Effector memory CD4-positive, alpha-beta T cell (primary cell): ENCODE measurements around the gene CELSR1.

Experiments used
- DNase-seq, 3 donors: peaks; one replicate each; pipeline ENCODE4 v3.0.0-alpha.2; 2020
- H3K27ac ChIP-seq: 2 replicates; pipeline ENCODE4 v1.7.0; 2013; ENCODE audit warnings: mild to moderate bottlenecking, low read length, moderate library complexity; ENCODE audit not compliant: insufficient read depth, poor library complexity, severe bottlenecking
- H3K27me3 ChIP-seq: replicated peaks from 2 replicates; pipeline ENCODE4 v1.7.0; 2013; ENCODE audit warnings: mild to moderate bottlenecking, low read length; ENCODE audit not compliant: insufficient read depth, control insufficient read depth, poor library complexity, severe bottlenecking
- H3K36me3 ChIP-seq: 2 replicates; pipeline ENCODE4 v1.7.0; 2013; ENCODE audit warnings: mild to moderate bottlenecking, low read length, moderate library complexity; ENCODE audit not compliant: control insufficient read depth, insufficient read depth
- H3K4me1 ChIP-seq: 2 replicates; pipeline ENCODE4 v1.7.0; 2013; ENCODE audit warnings: low read length, mild to moderate bottlenecking; ENCODE audit not compliant: control insufficient read depth, insufficient read depth, poor library complexity, severe bottlenecking
- H3K4me3 ChIP-seq: 2 replicates; pipeline ENCODE4 v1.7.0; 2013; ENCODE audit warnings: low read length, low read depth, mild to moderate bottlenecking; ENCODE audit not compliant: insufficient read depth, poor library complexity, severe bottlenecking
- H3K9me3 ChIP-seq: 2 replicates; pipeline ENCODE4 v1.7.0; 2013; ENCODE audit warnings: mild to moderate bottlenecking, low read length, moderate library complexity; ENCODE audit not compliant: control insufficient read depth

CELSR1 gene

GRCh38 chr22:46500201-46500600, 37.2 kb downstream of the CELSR1 start:
- Histone ChIP-seq H3K4me3 (no peak overlapping the region), H3K36me3 (no peaks in the 10 kb centered on the region), H3K9me3 (no peaks in the 10 kb centered on the region), H3K27me3 (no peaks in the 10 kb centered on the region), H3K27ac (no peak overlapping the region), H3K4me1 (no peaks in the 10 kb centered on the region)
- DNase-seq, result no peak

- no peaks in the 10 kb centered on the region for H3K9me3 ChIP-seq
- no peak for DNase-seq
- no peak overlapping the region for H3K4me3 ChIP-seq
Measured at GRCh38 chr22:46499805-46500189, 37.6 kb downstream of the CELSR1 start.

GRCh38 chr22:46491946-46492345, 45.5 kb downstream of the CELSR1 start:
- Histone ChIP-seq H3K4me1 (no peaks in the 10 kb centered on the region), H3K36me3 (no peaks in the 10 kb centered on the region), H3K9me3 (no peaks in the 10 kb centered on the region), H3K27me3 (no peaks in the 10 kb centered on the region), H3K27ac (no peak overlapping the region), H3K4me3 (no peak overlapping the region)
- DNase-seq, result no peak

More at GRCh38 chr22:46499805-46500189, 37.6 kb downstream of the CELSR1 start:
- no peak overlapping the region for H3K27ac ChIP-seq
- H3K27me3 ChIP-seq, result no peaks in the 10 kb centered on the region
- no peaks in the 10 kb centered on the region for H3K4me1 ChIP-seq
- H3K36me3 ChIP-seq, result no peaks in the 10 kb centered on the region

GRCh38 chr22:46490538-46490937, 46.9 kb downstream of the CELSR1 start:
- Histone ChIP-seq H3K27me3 (no peaks in the 10 kb centered on the region), H3K36me3 (no peaks in the 10 kb centered on the region), H3K4me1 (no peaks in the 10 kb centered on the region), H3K4me3 (no peak overlapping the region), H3K27ac (no peak overlapping the region), H3K9me3 (no peaks in the 10 kb centered on the region)
- DNase-seq, result no peak

GRCh38 chr22:46486996-46487717, 50.3 kb downstream of the CELSR1 start:
- Histone ChIP-seq H3K9me3 (no peaks in the 10 kb centered on the region), H3K36me3 (no peaks in the 10 kb centered on the region), H3K27ac (no peak overlapping the region), H3K4me1 (no peaks in the 10 kb centered on the region), H3K27me3 (no peaks in the 10 kb centered on the region), H3K4me3 (no peak overlapping the region)
- no peak for DNase-seq

- DNase-seq, result no peak
- Histone ChIP-seq H3K9me3 (no peaks in the 10 kb centered on the region), H3K27me3 (no peaks in the 10 kb centered on the region), H3K4me1 (no peaks in the 10 kb centered on the region), H3K36me3 (no peaks in the 10 kb centered on the region), H3K27ac (no peak overlapping the region), H3K4me3 (no peak overlapping the region)
Measured at GRCh38 chr22:46484861-46485595, 52.4 kb downstream of the CELSR1 start.

- Histone ChIP-seq H3K4me3 (no peak overlapping the region), H3K4me1 (no peaks in the 10 kb centered on the region)
- no peak for DNase-seq
Measured at GRCh38 chr22:46484156-46484860, 53.1 kb downstream of the CELSR1 start.

GRCh38 chr22:46483353-46483752, 54.1 kb downstream of the CELSR1 start:
- Histone ChIP-seq H3K27ac (no peak overlapping the region), H3K4me1 (no peaks in the 10 kb centered on the region), H3K4me3 (no peak overlapping the region), H3K9me3 (no peaks in the 10 kb centered on the region), H3K36me3 (no peaks in the 10 kb centered on the region), H3K27me3 (no peaks in the 10 kb centered on the region)
- DNase-seq, result no peak

More at GRCh38 chr22:46484156-46484860, 53.1 kb downstream of the CELSR1 start:
- H3K27me3 ChIP-seq, result no peaks in the 10 kb centered on the region
- no peak overlapping the region for H3K27ac ChIP-seq
- no peaks in the 10 kb centered on the region for H3K36me3 ChIP-seq
- no peaks in the 10 kb centered on the region for H3K9me3 ChIP-seq

- Histone ChIP-seq H3K27ac (no peak overlapping the region), H3K4me3 (no peak overlapping the region), H3K36me3 (no peaks in the 10 kb centered on the region), H3K9me3 (no peaks in the 10 kb centered on the region), H3K27me3 (no peaks in the 10 kb centered on the region), H3K4me1 (no peaks in the 10 kb centered on the region)
- DNase-seq, result no peak
Measured at GRCh38 chr22:46482056-46482675, 55.3 kb downstream of the CELSR1 start.
